CD4-positive, alpha-beta T cell treated with Interleukin-4 for 4 hours (primary cell): ENCODE data around the gene EIF4G1.

Experiments used
- DNase-seq: peaks from one replicate; pipeline ENCODE4 v3.0.0-alpha.2; 2020

The EIF4G1 gene

GRCh38 chr3:184368586-184369183 lies 54.3 kb downstream of the EIF4G1 start:
- no peak for DNase-seq

- peak; percentile 56 for DNase-seq
Measured at GRCh38 chr3:184371570-184372018, 57.2 kb downstream of the EIF4G1 start.

GRCh38 chr3:184372296-184372821 lies 58.0 kb downstream of the EIF4G1 start:
- DNase-seq: no peak

GRCh38 chr3:184372911-184373310 lies 58.5 kb downstream of the EIF4G1 start:
- no peak for DNase-seq

- no peak for DNase-seq
Measured at GRCh38 chr3:184373422-184373821, 59.0 kb downstream of the EIF4G1 start.

- no peak for DNase-seq
Measured at GRCh38 chr3:184375747-184376461, 61.5 kb downstream of the EIF4G1 start.

- DNase-seq: no peak
Measured at GRCh38 chr3:184377374-184377773, 63.0 kb downstream of the EIF4G1 start.

- DNase-seq: no peak
Measured at GRCh38 chr3:184377882-184378445, 63.6 kb downstream of the EIF4G1 start, which contains the start of gene THPO. THPO (minus strand) TSS chr3:184378207; CDS start chr3:184376259, 1,948 bp downstream.

- DNase-seq: no peak
Measured at GRCh38 chr3:184378651-184379357, 64.4 kb downstream of the EIF4G1 start.

- DNase-seq: no peak
Measured at GRCh38 chr3:184379358-184380184, 65.2 kb downstream of the EIF4G1 start, which contains the start of gene CHRD. CHRD (plus strand) TSS chr3:184380054; CDS start chr3:184380319, 265 bp downstream.

GRCh38 chr3:184380185-184380626 lies 65.8 kb downstream of the EIF4G1 start:
- no peak for DNase-seq

- no peak for DNase-seq
Measured at GRCh38 chr3:184380627-184381260, 66.3 kb downstream of the EIF4G1 start.

GRCh38 chr3:184381261-184382224 lies 67.1 kb downstream of the EIF4G1 start:
- no peak for DNase-seq

GRCh38 chr3:184382326-184383032 lies 68.1 kb downstream of the EIF4G1 start:
- no peak for DNase-seq

GRCh38 chr3:184383033-184383740 lies 68.8 kb downstream of the EIF4G1 start:
- DNase-seq: no peak

- no peak for DNase-seq
Measured at GRCh38 chr3:184384342-184384741, 69.9 kb downstream of the EIF4G1 start.
